B cell (primary cell): Measurements from ENCODE around the gene AGRN. TPM values are rescaled to one million over a fixed set of nuclear protein-coding genes. Genes with fewer than 3 reads are reported as not detected.

ENCODE experiments used
- ATAC-seq: fragments of 200-7000 bp; cut with Tn5 transposase; one replicate; pipeline ENCODE4 v1.10.0; 2021; ENCODE audit warnings: low read depth, mild to moderate bottlenecking, moderate number of reproducible peaks, moderate library complexity
- CTCF ChIA-PET: fragments of 350-600 bp; sonication (Branson Sonifier 250); formaldehyde crosslinking; loops from one replicate; lab custom pipeline; 2021; ENCODE audit warnings: antibody characterized with exemption, inconsistent platforms; lab: Charles Lee
- POLR2A ChIA-PET: fragments of 350-600 bp; sonication (Branson Sonifier 250); formaldehyde crosslinking; loops from one replicate; lab custom pipeline; 2021; ENCODE audit warnings: antibody characterized with exemption; lab: Charles Lee
- DNase-seq: peaks from one replicate; pipeline ENCODE4 v3.0.0; 2013
- H2AFZ ChIP-seq: 2 replicates; pipeline ENCODE4 v1.6.1; 2012; ENCODE audit warnings: mild to moderate bottlenecking, low read depth, low read length; ENCODE audit not compliant: insufficient read depth, poor library complexity, severe bottlenecking
- H3K27ac ChIP-seq, 2 donors: 1 replicate in 1 of 2; 2 replicates in 1 of 2; pipeline ENCODE4 v1.5.1; 2012 to 2013; ENCODE audit warnings: low read length in 2 of 2, mild to moderate bottlenecking in 2 of 2, moderate library complexity in 1 of 2
- H3K27me3 ChIP-seq, 4 experiments: fragments of 200-600 bp in 1 of 4; sonication (generic) in 1 of 4; replicated peaks in 1 of 4; 1 replicate in 2 of 4; 2 replicates in 2 of 4; pipeline versions ENCODE4 v1.6.1 to v1.7.0; 2013 to 2016; ENCODE audit warnings: low read length in 3 of 4, mild to moderate bottlenecking in 2 of 4, mixed read lengths in 1 of 4, moderate library complexity in 1 of 4; ENCODE audit not compliant: insufficient read depth in 4 of 4, control insufficient read depth in 3 of 4; ENCODE audit errors: control extremely low read depth in 1 of 4
- H3K36me3 ChIP-seq, 2 experiments: replicated peaks in 1 of 2; 1 replicate in 1 of 2; 2 replicates in 1 of 2; pipeline versions ENCODE4 v1.6.1 to v1.7.1; 2013; ENCODE audit warnings: low read length in 1 of 2; ENCODE audit not compliant: insufficient read depth in 2 of 2, control insufficient read depth in 1 of 2; ENCODE audit errors: control extremely low read depth in 1 of 2, extremely low read depth in 1 of 2
- H3K4me1 ChIP-seq, 2 donors: fragments of 200-600 bp in 1 of 2; sonication (generic) in 1 of 2; 1 replicate in 1 of 2; 2 replicates in 1 of 2; pipeline versions ENCODE4 v1.5.1 to v1.6.1; 2013 to 2017; ENCODE audit warnings: low read length in 2 of 2; ENCODE audit not compliant: control insufficient read depth in 2 of 2, insufficient read depth in 2 of 2
- H3K4me2 ChIP-seq: replicated peaks from 2 replicates; pipeline ENCODE3; 2012; ENCODE audit warnings: mild to moderate bottlenecking, low read depth, low read length; ENCODE audit not compliant: poor library complexity, severe bottlenecking
- H3K4me3 ChIP-seq, 5 experiments: fragments of 200-600 bp in 1 of 5; sonication (generic) in 1 of 5; 1 replicate in 3 of 5; 2 replicates in 2 of 5; pipeline versions ENCODE4 v1.5.1 to v1.7.0; 2011 to 2016; ENCODE audit warnings: low read length in 4 of 5, mild to moderate bottlenecking in 4 of 5, low read depth in 2 of 5, control low read depth in 1 of 5, moderate library complexity in 1 of 5; ENCODE audit not compliant: insufficient read depth in 1 of 5; ENCODE audit errors: control extremely low read depth in 1 of 5, extremely low read depth in 1 of 5
- H3K79me2 ChIP-seq: fragments of 200-600 bp; sonication (generic); one replicate; pipeline ENCODE4 v1.6.0; 2016; ENCODE audit warnings: low read length; ENCODE audit not compliant: control insufficient read depth, insufficient read depth
- H3K9ac ChIP-seq: fragments of 200-600 bp; sonication (generic); 2 replicates; pipeline ENCODE4 v1.6.1; 2017; ENCODE audit warnings: mild to moderate bottlenecking, low read length, moderate library complexity
- H3K9me3 ChIP-seq, 3 donors: one replicate each; pipeline versions ENCODE4 v1.6.1 to v1.7.1; 2013; ENCODE audit warnings: low read length in 2 of 3; ENCODE audit not compliant: control insufficient read depth in 2 of 3, insufficient read depth in 1 of 3; ENCODE audit errors: control extremely low read depth in 1 of 3
- H4K20me1 ChIP-seq: 2 replicates; pipeline ENCODE4 v1.6.0; 2012; ENCODE audit warnings: mild to moderate bottlenecking, low read length; ENCODE audit not compliant: insufficient read depth, control insufficient read depth, poor library complexity, severe bottlenecking
- H3K27ac Mint-ChIP-seq: one replicate; pipeline ENCODE4 v1.8.0; 2021; ENCODE audit warnings: mixed read lengths
- H3K27me3 Mint-ChIP-seq: one replicate; pipeline ENCODE4 v1.8.0; 2021; ENCODE audit warnings: mixed read lengths
- H3K4me1 Mint-ChIP-seq: one replicate; pipeline ENCODE4 v1.8.0; 2021; ENCODE audit warnings: mixed read lengths
- H3K4me3 Mint-ChIP-seq: one replicate; pipeline ENCODE4 v1.8.0; 2021; ENCODE audit warnings: mixed read lengths
- H3K9me3 Mint-ChIP-seq: one replicate; pipeline ENCODE4 v1.8.0; 2022; ENCODE audit warnings: mixed read lengths; ENCODE audit not compliant: insufficient read depth
- CTCF ChIP-seq: fragments of 200-600 bp; IDR thresholded peaks from one replicate; pipeline ENCODE4 v1.8.0; 2022; ENCODE audit warnings: antibody characterized with exemption, mild to moderate bottlenecking
- EZH2 ChIP-seq: IDR thresholded peaks from 2 replicates; pipeline ENCODE4 v1.6.1; 2012; ENCODE audit warnings: borderline replicate concordance, low read depth, mild to moderate bottlenecking, moderate library complexity, low read length; ENCODE audit not compliant: insufficient read depth, poor library complexity, severe bottlenecking
- WGBS: methylation state at CpG from one replicate; pipeline ENCODE4 v1.1.5; 2013; ENCODE audit warnings: missing lambda C conversion rate; ENCODE audit not compliant: insufficient coverage; 5-methylcytosine and 5-hydroxymethylcytosine counted together
- intact Hi-C: fragments of 100-400 bp; cut with micrococcal nuclease; formaldehyde crosslinking; loops from one replicate; pipeline ENCODE4 v1.10.0; 2022
- polyA plus RNA-seq: library from polyadenylated mRNA; depleted of rRNA; stranded (reverse); fragments of >200 nt; gene quantifications from 2 replicates; pipeline ENCODE4 v1.2.3, GENCODE V29; 2012
- total RNA-seq, 2 donors: library from RNA; stranded (reverse); fragments of 120-200 nt in 1 of 2; gene quantifications; 1 replicate in 1 of 2; 2 replicates in 1 of 2; pipeline versions ENCODE4 v1.2.3 to v1.2.4, GENCODE V29; 2013 to 2022

Gene AGRN
- total and polyA plus RNA-seq, 2 donors (not counting 1 experiment from before 2014, with no cell fraction given) = 7.3 to 31.3 TPM

GRCh38 chr1:1061682-1062345 lies 41.9 kb downstream of the AGRN start:
- no peak overlapping the region for H3K27ac ChIP-seq
- H2AFZ ChIP-seq = no peak overlapping the region
- no peaks in the 10 kb centered on the region for H3K36me3 ChIP-seq
- intact Hi-C loops = loop anchor here (10.0 kb wide), 1 partner anchor 47 kb away; the partner anchor contains the start of gene ISG15
- peaks cover 0 to 64% (median 30%) of the 10 kb centered on the region in 4 experiments for H3K27me3 ChIP-seq
- no peak overlapping the region for H3K4me3 ChIP-seq
- peaks cover 38 to 44% of the 10 kb centered on the region in 2 donors for H3K4me1 ChIP-seq
- H3K4me1 Mint-ChIP-seq = peaks cover 23% of the 10 kb centered on the region
- H4K20me1 ChIP-seq = no peaks in the 10 kb centered on the region
- H3K4me3 Mint-ChIP-seq = peak overlapping the region; percentile 47
- H3K9me3 Mint-ChIP-seq = no peaks in the 10 kb centered on the region
- peaks cover 7% of the 10 kb centered on the region for H3K27me3 Mint-ChIP-seq
- ChIA-PET POLR2A (no interaction called here), CTCF (interaction anchor here (3.3 kb wide), 1 partner anchor 230 kb away, joined by 14 read pairs; no protein-coding TSS in a partner anchor)
- DNase-seq (no peak), ATAC-seq (no peak)
- no peaks in the 10 kb centered on the region for H3K79me2 ChIP-seq
- TF ChIP-seq CTCF (no peak), EZH2 (no peak)
- 55% methylated on average over 12 of the region's 18 CpGs for WGBS
- no peak overlapping the region for H3K4me2 ChIP-seq
- no peak overlapping the region for H3K9ac ChIP-seq
- H3K27ac Mint-ChIP-seq = peak overlapping the region; percentile 50
- H3K9me3 ChIP-seq = peaks cover 0 to 27% (median 0%) of the 10 kb centered on the region in 3 donors
